Fibroblast of skin of scalp (primary cell): ENCODE data around the gene PRKN.

Experiments
- DNase-seq: peaks from one replicate; pipeline ENCODE4 v3.0.0-alpha.2; 2013

Gene PRKN

GRCh38 chr6:162613310-162613709 is 114.3 kb downstream of the PRKN start:
- DNase-seq: no peak

GRCh38 chr6:162612613-162613012 is 115.0 kb downstream of the PRKN start:
- no peak for DNase-seq

DNA sequence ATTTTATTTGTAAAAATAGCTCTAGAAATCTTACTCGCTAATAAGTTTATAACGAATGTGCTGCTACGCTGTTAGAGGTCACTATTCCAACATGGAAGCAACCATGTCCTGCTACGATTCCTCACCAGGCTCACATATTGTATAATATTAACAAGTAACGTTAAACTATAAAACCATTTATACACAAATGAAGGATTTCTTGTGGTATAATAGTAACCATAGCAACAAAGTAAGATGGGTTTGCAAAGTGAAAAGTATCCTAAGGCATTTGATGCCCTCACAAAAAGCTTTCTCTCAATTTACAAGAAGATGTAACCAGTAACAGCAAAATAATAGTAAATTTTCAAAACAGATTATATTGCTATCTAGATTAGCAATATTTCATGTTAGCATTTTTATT is 117.2 kb downstream of the PRKN start:
- no peak for DNase-seq

DNA sequence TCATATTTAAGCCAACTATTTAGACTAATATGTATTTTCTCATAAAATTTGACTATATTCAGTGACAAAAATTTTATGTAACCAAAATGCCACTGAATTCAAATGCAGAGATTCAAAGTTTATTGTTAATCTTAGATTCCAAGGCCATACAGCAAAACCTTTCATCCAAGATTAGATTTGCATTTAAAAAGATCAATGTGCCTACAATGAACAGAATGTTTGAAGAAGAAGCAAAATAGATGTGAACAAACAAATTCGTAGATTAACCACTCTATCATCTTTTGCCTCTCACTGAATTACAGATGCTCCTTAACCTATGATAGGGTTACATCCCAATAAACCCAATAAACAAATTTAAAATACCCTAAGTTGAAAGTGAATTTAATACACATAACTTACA is 121.7 kb downstream of the PRKN start:
- DNase-seq: no peak

DNA sequence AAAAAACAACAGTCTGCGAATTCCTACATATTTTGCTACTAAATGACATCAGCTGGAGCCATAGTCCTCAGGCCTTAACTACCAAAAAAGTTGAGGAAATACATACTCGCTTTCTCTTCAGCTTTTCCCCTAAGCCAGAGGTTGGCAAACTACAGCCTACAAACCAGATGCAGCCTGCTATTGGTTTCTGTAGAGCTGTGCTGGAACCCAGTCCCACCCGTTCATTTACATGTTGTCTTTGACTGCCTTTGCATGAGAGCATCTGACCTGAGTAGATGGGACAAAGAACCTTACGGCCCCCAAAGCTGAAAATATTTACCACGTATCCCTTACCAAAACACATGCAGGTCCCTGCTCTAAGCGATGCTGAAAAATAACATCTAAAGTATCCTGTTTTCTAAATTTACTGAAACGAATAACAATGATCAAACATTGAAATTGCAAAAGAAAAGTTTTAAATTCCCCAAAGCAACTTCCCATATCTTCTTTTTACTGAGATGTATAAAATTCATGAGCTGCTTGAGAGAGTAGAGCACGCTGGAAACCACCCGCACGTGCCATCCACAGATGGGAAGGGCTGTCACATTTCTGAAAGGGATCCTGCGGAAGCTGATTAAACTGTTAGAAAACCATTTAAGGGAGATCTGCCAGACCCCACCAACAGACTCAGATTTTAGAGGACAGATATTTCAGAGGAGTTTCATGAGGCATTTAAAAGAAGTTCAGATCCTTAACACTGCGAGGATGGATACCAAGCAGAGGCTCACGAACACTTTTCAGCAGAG is 124.1 kb downstream of the PRKN start:
- no peak for DNase-seq

- no peak for DNase-seq
These were observed 124.8 kb downstream of the PRKN start for GRCh38 chr6:162602759-162603158.

- DNase-seq: no peak
These were observed 130.9 kb downstream of the PRKN start for GRCh38 chr6:162596676-162597075.

DNA sequence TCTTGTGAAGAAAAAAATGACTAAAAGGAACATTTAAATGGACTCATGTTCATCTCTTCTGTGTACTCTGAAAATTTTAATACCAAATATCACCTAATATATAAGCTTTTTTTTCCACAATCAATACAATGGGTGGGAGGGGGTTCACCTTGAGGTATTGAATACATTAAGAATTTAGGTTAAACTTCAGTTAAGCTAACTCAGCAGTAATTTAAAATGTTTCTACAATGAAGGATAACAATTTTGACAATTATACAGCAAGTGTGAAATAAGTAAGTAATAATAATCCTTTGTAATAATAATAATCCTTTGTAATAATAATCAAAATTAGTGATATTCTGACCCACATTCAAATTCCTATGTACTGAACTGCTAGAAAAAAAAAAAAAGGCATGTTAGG is 136.0 kb downstream of the PRKN start:
- no peak for DNase-seq

- DNase-seq: no peak
These were observed 145.4 kb downstream of the PRKN start for GRCh38 chr6:162581988-162582780.

GRCh38 chr6:162580619-162581018 is 146.9 kb downstream of the PRKN start:
- DNase-seq: peak; percentile 9

DNA sequence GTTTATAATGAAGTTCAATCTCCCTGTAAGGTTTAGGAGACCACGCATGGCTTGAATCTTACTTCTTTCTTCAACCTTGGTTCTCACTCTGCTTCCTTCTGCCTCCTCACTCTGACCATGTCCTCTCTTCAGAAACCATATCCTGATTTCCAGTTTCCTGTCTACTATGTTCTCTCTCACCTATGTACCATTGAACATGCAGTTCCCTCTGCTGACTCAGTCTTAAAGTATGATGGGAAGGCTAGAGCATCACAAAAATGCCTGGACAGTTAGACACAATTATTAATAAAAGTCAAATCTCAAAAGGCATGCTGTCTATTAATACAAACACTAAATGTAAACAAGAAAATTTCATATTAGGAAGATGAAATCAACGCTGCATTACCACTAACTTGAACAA is 151.6 kb downstream of the PRKN start:
- DNase-seq: peak; percentile 2

DNA sequence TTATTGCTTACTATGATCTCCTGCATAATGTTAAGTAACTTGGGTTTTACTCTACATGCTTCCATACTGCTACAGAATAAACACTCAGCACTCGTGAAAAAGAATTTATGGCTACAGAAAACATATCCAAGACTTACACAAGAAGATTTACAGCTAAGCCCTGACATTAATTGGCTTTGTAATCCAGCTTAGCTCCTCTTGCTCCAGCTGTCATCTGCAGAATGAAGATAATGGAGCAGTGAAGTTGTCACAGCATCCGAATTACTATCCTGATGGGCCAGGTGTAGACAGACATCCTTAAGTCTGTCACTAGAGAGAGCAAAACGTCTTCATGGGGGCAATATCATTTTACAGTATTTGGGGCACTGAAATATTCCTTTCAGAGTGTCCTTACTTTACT is 155.3 kb downstream of the PRKN start:
- no peak for DNase-seq

GRCh38 chr6:162568266-162568665 is 159.3 kb downstream of the PRKN start:
- DNase-seq: no peak

DNA sequence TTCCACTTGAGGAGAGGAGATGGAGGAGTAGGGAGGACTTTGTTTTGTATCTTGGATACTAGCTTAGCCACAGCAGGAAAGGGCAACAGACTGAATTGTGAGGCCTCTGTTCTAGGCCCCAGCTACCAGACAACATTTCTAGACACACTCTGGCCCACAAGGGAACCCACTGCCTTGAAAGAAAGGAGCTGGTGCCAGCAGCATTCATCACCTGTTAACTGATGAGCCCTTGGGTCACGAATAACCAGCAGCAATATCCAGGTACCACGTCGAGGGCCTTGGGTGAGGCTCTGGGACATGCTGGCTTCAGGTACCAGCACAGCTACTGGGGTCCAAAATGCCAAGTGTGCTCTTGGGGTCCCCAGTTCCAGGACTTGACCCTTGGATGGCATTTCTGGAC is 165.5 kb downstream of the PRKN start:
- DNase-seq: no peak

DNA sequence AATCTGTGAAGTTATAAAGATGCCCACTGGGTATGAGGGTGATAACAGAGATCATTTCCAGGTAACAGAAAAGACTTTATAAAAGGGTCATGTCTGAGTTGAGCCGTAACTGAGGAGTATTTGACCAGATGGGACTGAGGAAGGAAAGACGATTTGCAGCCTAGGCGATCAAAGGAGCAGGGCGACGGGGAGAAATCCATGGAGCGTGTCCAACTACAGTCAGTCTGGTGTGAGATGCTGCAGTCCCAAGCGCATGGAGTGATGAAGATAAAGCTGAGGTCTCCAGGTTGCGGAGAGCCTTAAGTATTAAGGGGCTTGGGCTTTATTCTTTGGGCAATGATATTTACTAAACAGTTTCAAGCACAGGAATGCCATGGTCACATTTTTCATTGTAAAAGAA is 166.7 kb downstream of the PRKN start:
- no peak for DNase-seq

GRCh38 chr6:162554531-162554930 is 173.0 kb downstream of the PRKN start:
- no peak for DNase-seq

- DNase-seq: no peak
These were observed 180.7 kb downstream of the PRKN start for GRCh38 chr6:162546905-162547304.

DNA sequence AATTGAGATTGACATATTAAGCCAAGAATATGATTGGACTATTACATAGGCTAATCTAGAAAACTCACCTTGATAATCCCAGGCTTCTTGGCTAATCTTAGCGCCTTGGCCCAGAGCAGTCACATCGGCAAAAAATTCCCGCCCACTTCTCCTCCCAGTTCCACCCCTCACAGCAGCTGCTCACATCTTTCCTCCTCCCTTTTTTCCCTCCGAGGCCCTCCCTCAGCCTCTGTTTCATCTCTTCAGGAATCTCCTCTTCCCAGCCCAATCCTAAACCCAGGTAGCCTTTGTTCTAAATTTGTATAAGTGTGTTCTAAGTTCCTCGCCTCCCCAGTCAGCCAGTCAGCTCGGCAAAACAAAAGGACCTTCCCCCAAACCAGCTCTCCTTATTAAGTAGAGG is 184.3 kb downstream of the PRKN start:
- DNase-seq: no peak

GRCh38 chr6:162541019-162541601 is 186.5 kb downstream of the PRKN start:
- no peak for DNase-seq

GRCh38 chr6:162539321-162539720 is 188.2 kb downstream of the PRKN start:
- peak; percentile 12 for DNase-seq

DNA sequence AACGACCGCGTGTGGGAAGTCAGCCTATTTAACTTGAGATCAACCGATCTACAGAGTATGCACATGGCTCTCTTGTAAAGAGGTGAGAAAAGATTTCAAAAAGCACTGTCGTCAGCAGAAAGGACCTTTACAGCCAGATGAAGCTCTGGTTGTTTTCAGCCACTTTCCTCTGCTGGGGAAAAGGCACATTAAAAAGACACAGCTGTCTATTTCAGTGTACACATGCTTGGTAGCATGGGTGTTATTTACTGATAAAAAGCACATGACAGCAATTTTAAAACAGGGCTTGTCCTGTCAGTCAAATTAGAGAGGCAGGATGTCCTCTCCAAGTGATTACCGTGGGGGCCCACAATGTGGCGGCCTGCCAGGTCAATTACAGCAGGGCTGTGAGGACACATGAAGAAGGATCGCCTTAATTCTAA is 188.9 kb downstream of the PRKN start:
- no peak for DNase-seq

DNA sequence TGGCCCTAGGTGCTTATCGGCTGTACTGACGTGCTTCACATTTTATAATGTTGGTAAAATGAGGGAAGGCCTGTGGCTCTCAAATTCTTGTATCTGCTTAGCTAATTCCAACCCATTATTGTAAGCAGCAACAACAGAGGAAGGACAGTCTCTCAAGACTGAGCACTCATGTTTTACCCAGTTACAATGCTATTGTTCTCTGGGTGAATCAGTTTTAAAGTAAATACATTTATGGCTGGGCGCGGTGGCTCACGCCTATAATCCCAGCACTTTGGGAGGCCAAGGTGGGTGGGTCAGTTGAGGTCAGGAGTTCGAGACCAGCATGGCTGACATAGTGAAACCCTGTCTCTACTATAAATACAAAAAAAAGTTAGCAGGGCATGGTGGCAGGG is 194.6 kb downstream of the PRKN start:
- DNase-seq: no peak

GRCh38 chr6:162532283-162533008 is 195.1 kb downstream of the PRKN start:
- no peak for DNase-seq
